Liver (tissue), 9 donors: ENCODE measurements around the gene HTR3B. TPM values are rescaled to one million over a fixed set of nuclear protein-coding genes. Genes with fewer than 3 reads are reported as not detected.

Experiments used
- DNase-seq: peaks from one replicate; pipeline ENCODE4 v3.0.0-alpha.2; 2017; ENCODE audit warnings: low spot score
- H3K27ac ChIP-seq, 2 donors: one replicate each; pipeline ENCODE4 v1.7.0; 2013; ENCODE audit warnings: inconsistent platforms in 2 of 2, low read length in 2 of 2, control low read depth in 1 of 2, low read depth in 1 of 2, mild to moderate bottlenecking in 1 of 2
- H3K27me3 ChIP-seq, 4 donors: one replicate each; pipeline versions ENCODE4 v1.6.1 to v1.7.0; 2013; ENCODE audit warnings: low read length in 3 of 4, inconsistent platforms in 1 of 4, mild to moderate bottlenecking in 1 of 4, moderate library complexity in 1 of 4; ENCODE audit not compliant: control insufficient read depth in 4 of 4, insufficient read depth in 4 of 4
- H3K36me3 ChIP-seq, 4 donors: one replicate each; pipeline versions ENCODE4 v1.6.1 to v1.7.0; 2013; ENCODE audit warnings: low read length in 3 of 4, mild to moderate bottlenecking in 3 of 4, low read depth in 1 of 4, moderate library complexity in 1 of 4; ENCODE audit not compliant: control insufficient read depth in 4 of 4, insufficient read depth in 3 of 4
- H3K4me1 ChIP-seq, 4 donors: one replicate each; pipeline versions ENCODE4 v1.6.1 to v1.7.0; 2013; ENCODE audit warnings: low read length in 3 of 4, mild to moderate bottlenecking in 3 of 4, moderate library complexity in 1 of 4; ENCODE audit not compliant: control insufficient read depth in 4 of 4, insufficient read depth in 4 of 4
- H3K4me3 ChIP-seq, 3 donors: one replicate each; pipeline versions ENCODE4 v1.6.1 to v1.7.0; 2013; ENCODE audit warnings: low read length in 3 of 3, control low read depth in 1 of 3, low read depth in 1 of 3, mild to moderate bottlenecking in 1 of 3
- H3K9ac ChIP-seq, 2 donors: one replicate each; pipeline ENCODE4 v1.7.0; 2013; ENCODE audit warnings: low read length in 2 of 2, mild to moderate bottlenecking in 2 of 2, moderate library complexity in 2 of 2, control low read depth in 1 of 2, low read depth in 1 of 2
- H3K9me3 ChIP-seq, 4 donors: one replicate each; pipeline versions ENCODE4 v1.6.1 to v1.7.0; 2013; ENCODE audit warnings: low read length in 3 of 4; ENCODE audit not compliant: control insufficient read depth in 4 of 4
- ATF3 ChIP-seq: IDR thresholded peaks from 2 replicates; pipeline ENCODE4 v1.6.1; 2016; ENCODE audit warnings: antibody characterized with exemption
- CTCF ChIP-seq: fragments of 150-350 bp; IDR thresholded peaks from 2 replicates; pipeline ENCODE4 v1.5.1; 2017; ENCODE audit warnings: improper control_type of control experiment, low read depth, low read length; ENCODE audit not compliant: missing input control
- EGR1 ChIP-seq, 2 donors: IDR thresholded peaks; 2 replicates each; pipeline ENCODE4 v1.6.1; 2016 to 2018; ENCODE audit warnings: antibody characterized with exemption in 2 of 2, low read depth in 2 of 2
- FOXA1 ChIP-seq: IDR thresholded peaks from 2 replicates; pipeline ENCODE4 v1.6.1; 2016; ENCODE audit warnings: antibody characterized with exemption
- GABPA ChIP-seq, 2 donors: IDR thresholded peaks in 1 of 2; conservative IDR thresholded peaks in 1 of 2; 2 replicates each; pipeline ENCODE4 v1.6.1; 2016; ENCODE audit warnings: antibody characterized with exemption in 2 of 2, mild to moderate bottlenecking in 1 of 2, moderate library complexity in 1 of 2
- HNF4A ChIP-seq, 2 donors: conservative IDR thresholded peaks; 2 replicates each; pipeline ENCODE4 v1.6.1; 2016; ENCODE audit warnings: antibody characterized with exemption in 2 of 2, mild to moderate bottlenecking in 2 of 2
- HNF4G ChIP-seq: IDR thresholded peaks from 2 replicates; pipeline ENCODE4 v1.6.1; 2016; ENCODE audit warnings: antibody characterized with exemption
- JUND ChIP-seq, 2 donors: IDR thresholded peaks; 2 replicates each; pipeline ENCODE4 v1.6.1; 2016; ENCODE audit warnings: antibody characterized with exemption in 2 of 2
- MAX ChIP-seq: IDR thresholded peaks from 2 replicates; pipeline ENCODE4 v1.6.1; 2016; ENCODE audit warnings: antibody characterized with exemption
- NR2F2 ChIP-seq: IDR thresholded peaks from 2 replicates; pipeline ENCODE4 v1.6.1; 2016; ENCODE audit warnings: antibody characterized with exemption
- RAD21 ChIP-seq, 2 donors: IDR thresholded peaks; 2 replicates each; pipeline ENCODE4 v1.6.1; 2016; ENCODE audit warnings: antibody characterized with exemption in 2 of 2, mild to moderate bottlenecking in 2 of 2
- REST ChIP-seq: IDR thresholded peaks from 2 replicates; pipeline ENCODE4 v1.6.1; 2016; ENCODE audit warnings: antibody characterized with exemption, mild to moderate bottlenecking
- RXRA ChIP-seq, 2 donors: IDR thresholded peaks; 2 replicates each; pipeline ENCODE4 v1.6.1; 2017 to 2018; ENCODE audit warnings: antibody characterized with exemption in 2 of 2, mild to moderate bottlenecking in 1 of 2
- SP1 ChIP-seq: IDR thresholded peaks from 2 replicates; pipeline ENCODE4 v1.6.1; 2018; ENCODE audit warnings: antibody characterized with exemption, mild to moderate bottlenecking
- TAF1 ChIP-seq: conservative IDR thresholded peaks from 2 replicates; pipeline ENCODE4 v1.6.1; 2016; ENCODE audit warnings: antibody characterized with exemption, mild to moderate bottlenecking
- YY1 ChIP-seq: IDR thresholded peaks from 2 replicates; pipeline ENCODE4 v1.6.1; 2016; ENCODE audit warnings: antibody characterized with exemption, mild to moderate bottlenecking
- ZBTB33 ChIP-seq: IDR thresholded peaks from 2 replicates; pipeline ENCODE4 v1.6.1; 2016; ENCODE audit warnings: antibody characterized with exemption
- WGBS: extraction: QIAGEN DNeasy Blood & Tissue Kit; methylation state at CpG from one replicate; pipeline ENCODE4 v1.1.7; 2013; 5-methylcytosine and 5-hydroxymethylcytosine counted together
- polyA plus RNA-seq, 2 donors: library from polyadenylated mRNA; stranded (reverse) in 1 of 2; unstranded in 1 of 2; fragments of 200-250 nt in 1 of 2; fragments of >200 nt in 1 of 2; fragmentation: Nextera tagmentation in 1 of 2; extraction: Ambion mirVana in 1 of 2; gene quantifications; one replicate each; pipeline versions ENCODE4 v1.2.1 to v1.2.3, GENCODE V29; 2013 to 2015
- total RNA-seq, 2 donors: library from RNA; depleted of rRNA; stranded (reverse); fragments of >200 nt; gene quantifications; one replicate each; pipeline ENCODE4 v1.2.3, GENCODE V29; 2014
- donor health status: healthy.
- donor health status: healthy.
- donor health status: healthy.
- donor health status: healthy.
- donor health status: healthy.

The HTR3B gene
- total and polyA plus RNA-seq, 4 donors = not detected

- no peaks in the 10 kb centered on the region for H3K9me3 ChIP-seq
- TF ChIP-seq EGR1 (IDR thresholded peaks at IDR 0.05; ENCODE audit: low read depth in 2 of 2) (no peak), FOXA1 (no peak), ATF3 (no peak), GABPA (IDR thresholded peaks at IDR 0.05 in 1 of 2, conservative IDR thresholded peaks at IDR 0.05 in 1 of 2) (no peak)
- no peak overlapping the region for H3K4me3 ChIP-seq
- no peak for DNase-seq
- 63% methylated on average over 9 of the region's 9 CpGs for WGBS
- H3K27ac ChIP-seq = no peak overlapping the region
- no peaks in the 10 kb centered on the region for H3K4me1 ChIP-seq
- H3K27me3 ChIP-seq = no peaks in the 10 kb centered on the region
- H3K9ac ChIP-seq = no peak overlapping the region
- no peaks in the 10 kb centered on the region for H3K36me3 ChIP-seq
These were observed 56.2 kb downstream of the HTR3B start for GRCh38 chr11:113960702-113961330.

- Histone ChIP-seq H3K36me3 (no peaks in the 10 kb centered on the region), H3K4me3 (no peak overlapping the region), H3K9ac (no peak overlapping the region), H3K27ac (no peak overlapping the region), H3K9me3 (no peaks in the 10 kb centered on the region), H3K4me1 (no peaks in the 10 kb centered on the region), H3K27me3 (no peaks in the 10 kb centered on the region)
- TF ChIP-seq NR2F2 = no peak
- TF ChIP-seq MAX = no peak
- no peak for TF ChIP-seq JUND (IDR thresholded peaks at IDR 0.05)
- no peak for TF ChIP-seq ATF3
- TF ChIP-seq SP1 = no peak
- TF ChIP-seq FOXA1 = no peak
- no peak for TF ChIP-seq RAD21 (IDR thresholded peaks at IDR 0.05)
- TF ChIP-seq GABPA (IDR thresholded peaks at IDR 0.05 in 1 of 2, conservative IDR thresholded peaks at IDR 0.05 in 1 of 2) = no peak
- no peak for TF ChIP-seq EGR1 (IDR thresholded peaks at IDR 0.05; ENCODE audit: low read depth in 2 of 2)
- TF ChIP-seq HNF4G = no peak
- TF ChIP-seq ZBTB33 = no peak
- no peak for DNase-seq
- 57% methylated on average over 1 of the region's 1 CpG for WGBS
These were observed 62.8 kb downstream of the HTR3B start for GRCh38 chr11:113967361-113967760.

- Histone ChIP-seq H3K36me3 (no peaks in the 10 kb centered on the region), H3K4me3 (no peak overlapping the region), H3K27me3 (no peaks in the 10 kb centered on the region), H3K9me3 (no peaks in the 10 kb centered on the region), H3K4me1 (no peaks in the 10 kb centered on the region), H3K9ac (no peak overlapping the region), H3K27ac (no peak overlapping the region)
- WGBS = 87% methylated on average over 15 of the region's 15 CpGs
- DNase-seq = no peak
- TF ChIP-seq FOXA1 = no peak
- TF ChIP-seq HNF4G = no peak
- no peak for TF ChIP-seq CTCF
- no peak for TF ChIP-seq RXRA (IDR thresholded peaks at IDR 0.05)
- TF ChIP-seq RAD21 (IDR thresholded peaks at IDR 0.05) = no peak
- no peak for TF ChIP-seq NR2F2
- TF ChIP-seq TAF1 = no peak
- TF ChIP-seq REST = no peak
- no peak for TF ChIP-seq EGR1 (IDR thresholded peaks at IDR 0.05; ENCODE audit: low read depth in 2 of 2)
- TF ChIP-seq ATF3 = no peak
- no peak for TF ChIP-seq SP1
- no peak for TF ChIP-seq HNF4A (conservative IDR thresholded peaks at IDR 0.05)
- TF ChIP-seq YY1 = no peak
These were observed 67.1 kb downstream of the HTR3B start for GRCh38 chr11:113971506-113972195.
